Upper lobe of left lung (tissue), 4 donors: ENCODE data around the gene NUBP1.

ENCODE experiments used
- CTCF ChIP-seq, 6 experiments: fragments of 450-650 bp in 4 of 6; fragments of 200-600 bp in 2 of 6; sonication (generic) in 2 of 6; IDR thresholded peaks; one replicate each; pipeline ENCODE4 v1.5.1; 2016 to 2019; ENCODE audit warnings: antibody characterized with exemption in 6 of 6
- EP300 ChIP-seq, 4 donors: sonication (generic); formaldehyde crosslinking; IDR thresholded peaks; one replicate each; pipeline ENCODE4 v1.5.1; 2017; ENCODE audit warnings: antibody characterized with exemption in 4 of 4, control low read depth in 2 of 4
- POLR2A ChIP-seq, 4 donors: fragments of 450-650 bp; IDR thresholded peaks; one replicate each; pipeline ENCODE4 v1.5.1; 2016 to 2017; ENCODE audit warnings: antibody characterized with exemption in 4 of 4, mild to moderate bottlenecking in 2 of 4
- POLR2AphosphoS5 ChIP-seq, 2 donors: sonication (generic); formaldehyde crosslinking; IDR thresholded peaks; one replicate each; pipeline ENCODE4 v1.5.1; 2017; ENCODE audit warnings: antibody characterized with exemption in 2 of 2

- TF ChIP-seq EP300 (IDR thresholded peaks at IDR 0.05) (no peak), CTCF (IDR thresholded peaks at IDR 0.05) (no peak), POLR2A (IDR thresholded peaks at IDR 0.05) (no peak), POLR2AphosphoS5 (IDR thresholded peaks at IDR 0.05) (no peak)
Observed at GRCh38 chr16:10808218-10808617, 64.6 kb downstream of the NUBP1 start.
